Measurements from ENCODE around the gene CDX1.
"Not testable (repeated sequence)": the region's sequence is repeated elsewhere in the genome, so short reads cannot be mapped to it uniquely, and the experiment has no call there.

The CDX1 gene

GRCh38 chr5:150233706-150234105 lies 67.1 kb downstream of the CDX1 start:
- DNase-seq (ENCODE audit: low spot score) = not testable (repeated sequence)

All from kidney capillary endothelial cell (primary cell).